Measurements from ENCODE around the gene GPR160.
"Not testable (repeated sequence)": the region's sequence is repeated elsewhere in the genome, so short reads cannot be mapped to it uniquely, and the experiment has no call there.

Gene GPR160

GRCh38 chr3:170012683-170013400, 25.0 kb upstream of the GPR160 start:
- Mint-ChIP-seq H3K36me3 (ENCODE audit: low read depth) (no peaks in the 10 kb centered on the region), H3K27me3 (no peaks in the 10 kb centered on the region), H3K4me3 (no peak overlapping the region), H3K9me3 (no peaks in the 10 kb centered on the region), H3K27ac (no peak overlapping the region), H3K4me1 (ENCODE audit: low read depth) (no peaks in the 10 kb centered on the region)

- no peaks in the 10 kb centered on the region for H3K9me3 Mint-ChIP-seq
- no peaks in the 10 kb centered on the region for H3K36me3 Mint-ChIP-seq (ENCODE audit: low read depth)
- H3K4me3 Mint-ChIP-seq: no peak overlapping the region
- no peaks in the 10 kb centered on the region for H3K27me3 Mint-ChIP-seq
- H3K4me1 Mint-ChIP-seq (ENCODE audit: low read depth): peaks cover 2% of the 10 kb centered on the region
- no peak overlapping the region for H3K27ac Mint-ChIP-seq
Measured at GRCh38 chr3:170016057-170016456, 21.7 kb upstream of the GPR160 start.

- H3K36me3 Mint-ChIP-seq (ENCODE audit: low read depth); H3K4me3 Mint-ChIP-seq; H3K9me3 Mint-ChIP-seq; H3K4me1 Mint-ChIP-seq (ENCODE audit: low read depth); H3K27me3 Mint-ChIP-seq; H3K27ac Mint-ChIP-seq: not testable (repeated sequence)
Measured at GRCh38 chr3:170019306-170019705, 18.5 kb upstream of the GPR160 start.

- peaks cover 4% of the 10 kb centered on the region for H3K4me1 Mint-ChIP-seq (ENCODE audit: low read depth)
- H3K27ac Mint-ChIP-seq: no peak overlapping the region
- no peaks in the 10 kb centered on the region for H3K9me3 Mint-ChIP-seq
- H3K36me3 Mint-ChIP-seq (ENCODE audit: low read depth): no peaks in the 10 kb centered on the region
- H3K27me3 Mint-ChIP-seq: no peaks in the 10 kb centered on the region
- no peak overlapping the region for H3K4me3 Mint-ChIP-seq
Measured at GRCh38 chr3:170021083-170021482, 16.7 kb upstream of the GPR160 start.

GRCh38 chr3:170022336-170022735, 15.5 kb upstream of the GPR160 start:
- H3K27ac Mint-ChIP-seq: no peak overlapping the region
- no peaks in the 10 kb centered on the region for H3K36me3 Mint-ChIP-seq (ENCODE audit: low read depth)
- H3K4me3 Mint-ChIP-seq: no peak overlapping the region
- H3K4me1 Mint-ChIP-seq (ENCODE audit: low read depth): peaks cover 11% of the 10 kb centered on the region
- H3K9me3 Mint-ChIP-seq: no peaks in the 10 kb centered on the region
- no peaks in the 10 kb centered on the region for H3K27me3 Mint-ChIP-seq

- H3K27me3 Mint-ChIP-seq: no peaks in the 10 kb centered on the region
- peaks cover 17% of the 10 kb centered on the region for H3K4me1 Mint-ChIP-seq (ENCODE audit: low read depth)
- H3K4me3 Mint-ChIP-seq: no peak overlapping the region
- no peak overlapping the region for H3K27ac Mint-ChIP-seq
- H3K9me3 Mint-ChIP-seq: no peaks in the 10 kb centered on the region
- H3K36me3 Mint-ChIP-seq (ENCODE audit: low read depth): no peaks in the 10 kb centered on the region
Measured at GRCh38 chr3:170023165-170023564, 14.6 kb upstream of the GPR160 start.

- Mint-ChIP-seq H3K4me3 (no peak overlapping the region), H3K36me3 (ENCODE audit: low read depth) (no peaks in the 10 kb centered on the region), H3K4me1 (ENCODE audit: low read depth) (peaks cover 17% of the 10 kb centered on the region), H3K9me3 (no peaks in the 10 kb centered on the region), H3K27me3 (no peaks in the 10 kb centered on the region), H3K27ac (no peak overlapping the region)
Measured at GRCh38 chr3:170024581-170024980, 13.2 kb upstream of the GPR160 start.

- Mint-ChIP-seq H3K9me3 (no peaks in the 10 kb centered on the region), H3K4me3 (no peak overlapping the region), H3K4me1 (ENCODE audit: low read depth) (peaks cover 15% of the 10 kb centered on the region), H3K27ac (no peak overlapping the region), H3K36me3 (ENCODE audit: low read depth) (no peaks in the 10 kb centered on the region), H3K27me3 (no peaks in the 10 kb centered on the region)
Measured at GRCh38 chr3:170027233-170028102, 10.3 kb upstream of the GPR160 start.

GRCh38 chr3:170033489-170033888, 4.3 kb upstream of the GPR160 start:
- H3K4me3 Mint-ChIP-seq: peak overlapping the region; percentile 31
- peaks cover 18% of the 10 kb centered on the region for H3K4me1 Mint-ChIP-seq (ENCODE audit: low read depth)
- H3K27me3 Mint-ChIP-seq: no peaks in the 10 kb centered on the region
- peak overlapping the region; percentile 45 for H3K27ac Mint-ChIP-seq
- peaks cover 3% of the 10 kb centered on the region for H3K9me3 Mint-ChIP-seq
- H3K36me3 Mint-ChIP-seq (ENCODE audit: low read depth): no peaks in the 10 kb centered on the region

- Mint-ChIP-seq H3K27me3 (no peaks in the 10 kb centered on the region), H3K27ac (no peak overlapping the region), H3K36me3 (ENCODE audit: low read depth) (no peaks in the 10 kb centered on the region)
Measured at GRCh38 chr3:170038434-170039110, 777 bp downstream of the GPR160 start.

GRCh38 chr3:170040418-170040817, 2.6 kb downstream of the GPR160 start:
- Mint-ChIP-seq H3K4me1 (ENCODE audit: low read depth) (peaks cover 5% of the 10 kb centered on the region), H3K27ac (no peak overlapping the region), H3K4me3 (no peak overlapping the region), H3K36me3 (ENCODE audit: low read depth) (no peaks in the 10 kb centered on the region), H3K27me3 (no peaks in the 10 kb centered on the region), H3K9me3 (no peaks in the 10 kb centered on the region)

More at GRCh38 chr3:170038434-170039110, 777 bp downstream of the GPR160 start:
- H3K9me3 Mint-ChIP-seq: peaks cover 2% of the 10 kb centered on the region
- peaks cover 5% of the 10 kb centered on the region for H3K4me1 Mint-ChIP-seq (ENCODE audit: low read depth)
- H3K4me3 Mint-ChIP-seq: peak overlapping the region; percentile 82

- no peaks in the 10 kb centered on the region for H3K9me3 Mint-ChIP-seq
- H3K4me1 Mint-ChIP-seq (ENCODE audit: low read depth): peaks cover 13% of the 10 kb centered on the region
- no peak overlapping the region for H3K4me3 Mint-ChIP-seq
- H3K27me3 Mint-ChIP-seq: no peaks in the 10 kb centered on the region
- no peak overlapping the region for H3K27ac Mint-ChIP-seq
- no peaks in the 10 kb centered on the region for H3K36me3 Mint-ChIP-seq (ENCODE audit: low read depth)
Measured at GRCh38 chr3:170043506-170043905, 5.7 kb downstream of the GPR160 start.

- no peaks in the 10 kb centered on the region for H3K9me3 Mint-ChIP-seq
- no peak overlapping the region for H3K4me3 Mint-ChIP-seq
- H3K4me1 Mint-ChIP-seq (ENCODE audit: low read depth): peaks cover 13% of the 10 kb centered on the region
- no peak overlapping the region for H3K27ac Mint-ChIP-seq
- no peaks in the 10 kb centered on the region for H3K36me3 Mint-ChIP-seq (ENCODE audit: low read depth)
- H3K27me3 Mint-ChIP-seq: no peaks in the 10 kb centered on the region
Measured at GRCh38 chr3:170044271-170044670, 6.5 kb downstream of the GPR160 start.

- H3K4me3 Mint-ChIP-seq: no peak overlapping the region
- peaks cover 13% of the 10 kb centered on the region for H3K4me1 Mint-ChIP-seq (ENCODE audit: low read depth)
- no peaks in the 10 kb centered on the region for H3K27me3 Mint-ChIP-seq
- H3K9me3 Mint-ChIP-seq: no peaks in the 10 kb centered on the region
- H3K36me3 Mint-ChIP-seq (ENCODE audit: low read depth): no peaks in the 10 kb centered on the region
- peak overlapping the region; percentile 26 for H3K27ac Mint-ChIP-seq
Measured at GRCh38 chr3:170044795-170045244, 7.0 kb downstream of the GPR160 start.
